GM12864 (cell line): ENCODE measurements around the gene CSGALNACT2.

Experiments
- DNase-seq: peaks from one replicate; pipeline ENCODE4 v3.0.0-alpha.2; 2011; ENCODE audit warnings: low read depth
- H3K4me3 ChIP-seq: 2 replicates; pipeline ENCODE4 v1.5.1; 2011; ENCODE audit warnings: mild to moderate bottlenecking, low read depth, low read length, control low read depth
- CTCF ChIP-seq: IDR thresholded peaks from 2 replicates; pipeline ENCODE4 v1.5.1; 2011; ENCODE audit warnings: low read depth, mild to moderate bottlenecking, moderate library complexity, low read length, control low read depth, inconsistent platforms; ENCODE audit errors: missing control alignments

The CSGALNACT2 gene

GRCh38 chr10:43194859-43195258 is 56.6 kb downstream of the CSGALNACT2 start:
- DNase-seq: no peak
- H3K4me3 ChIP-seq: no peak overlapping the region
- no peak for TF ChIP-seq CTCF

- TF ChIP-seq CTCF: no peak
- no peak overlapping the region for H3K4me3 ChIP-seq
- no peak for DNase-seq
Observed at GRCh38 chr10:43195557-43195956, 57.3 kb downstream of the CSGALNACT2 start.

- no peak overlapping the region for H3K4me3 ChIP-seq
- DNase-seq: no peak
- TF ChIP-seq CTCF: no peak
Observed at GRCh38 chr10:43196131-43196980, 58.1 kb downstream of the CSGALNACT2 start.

DNA sequence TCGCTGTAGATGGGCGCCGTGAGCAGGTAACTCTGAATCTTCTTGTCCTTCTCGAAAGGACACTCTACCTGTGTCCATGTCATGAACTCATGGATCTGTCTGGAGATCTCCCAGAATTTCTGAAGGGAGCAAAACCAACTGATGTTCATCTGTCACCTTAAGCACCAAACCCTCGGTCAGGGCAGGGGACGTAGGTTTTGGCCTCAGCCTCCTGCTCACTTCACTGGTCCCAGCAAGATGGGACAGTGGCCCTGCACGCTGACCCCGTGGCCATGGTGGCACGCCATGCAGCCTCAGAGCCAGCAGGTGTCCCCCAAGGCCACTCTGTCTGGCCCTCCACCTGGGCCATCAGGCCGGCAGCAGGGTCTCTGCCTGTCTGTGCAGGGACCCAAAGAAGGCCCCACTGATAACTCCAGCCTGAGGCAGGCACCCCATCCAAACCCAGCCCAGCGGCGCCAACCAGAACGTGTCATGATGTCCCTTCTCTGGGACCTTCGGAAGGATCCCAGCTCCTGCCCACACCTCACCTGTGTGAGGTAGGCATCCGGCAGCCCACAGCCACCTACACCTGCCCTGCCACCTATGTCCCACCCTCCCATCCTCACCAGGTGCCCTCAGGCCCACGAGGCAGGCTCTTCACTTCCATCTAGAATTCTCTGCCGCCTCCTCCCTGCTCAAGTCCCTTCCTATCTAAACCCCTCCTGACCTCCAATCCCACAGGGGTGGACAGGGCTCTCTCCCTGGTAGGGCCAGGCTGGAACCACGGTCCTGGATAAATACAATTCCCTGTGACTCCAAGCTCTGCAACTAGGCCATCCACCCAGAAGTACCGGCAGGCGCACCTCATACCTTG is 59.0 kb downstream of the CSGALNACT2 start:
- DNase-seq: no peak
- no peak overlapping the region for H3K4me3 ChIP-seq
- TF ChIP-seq CTCF: no peak

DNA sequence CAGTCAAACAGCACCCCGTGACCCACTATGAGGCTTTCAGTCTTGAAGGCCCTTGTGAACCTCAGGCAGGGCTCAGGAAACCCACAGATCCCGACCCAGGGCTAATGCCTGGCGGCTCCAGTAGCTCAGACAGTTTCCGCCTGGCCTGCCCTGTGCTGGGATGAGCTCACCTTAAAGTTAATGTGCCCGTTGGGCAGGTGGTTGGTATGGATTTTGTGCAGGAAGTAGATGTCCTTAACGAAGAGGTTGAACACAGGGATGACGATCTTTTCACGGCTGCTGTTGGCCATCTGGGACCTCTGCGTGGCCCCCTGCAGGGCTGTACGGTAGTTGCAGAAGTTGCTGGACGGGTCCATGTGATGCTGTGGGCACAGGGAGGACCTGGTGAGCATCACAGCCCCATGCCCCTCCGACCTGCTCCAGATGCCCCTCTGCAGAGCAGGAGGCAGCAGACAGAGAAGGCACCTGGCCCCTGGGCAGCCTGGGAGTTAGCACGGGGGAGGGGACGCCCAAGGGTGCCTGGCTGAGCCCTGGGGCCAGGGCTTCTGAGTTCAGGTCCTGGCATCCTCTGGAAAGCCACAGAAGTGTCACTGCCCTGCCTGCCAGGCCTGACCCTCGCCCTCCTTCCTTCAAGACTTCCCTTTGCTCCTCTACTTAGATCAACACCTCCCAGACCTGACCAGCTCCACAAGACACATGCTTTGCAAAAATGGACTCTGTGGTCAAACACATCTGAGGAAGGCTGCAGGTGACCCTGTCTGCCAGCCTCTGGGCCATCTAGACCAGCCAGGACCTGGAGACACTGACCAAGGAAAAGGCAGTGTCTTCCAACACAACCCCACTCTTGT is 59.8 kb downstream of the CSGALNACT2 start:
- no peak overlapping the region for H3K4me3 ChIP-seq
- DNase-seq: no peak
- TF ChIP-seq CTCF: peak; percentile 68

DNA sequence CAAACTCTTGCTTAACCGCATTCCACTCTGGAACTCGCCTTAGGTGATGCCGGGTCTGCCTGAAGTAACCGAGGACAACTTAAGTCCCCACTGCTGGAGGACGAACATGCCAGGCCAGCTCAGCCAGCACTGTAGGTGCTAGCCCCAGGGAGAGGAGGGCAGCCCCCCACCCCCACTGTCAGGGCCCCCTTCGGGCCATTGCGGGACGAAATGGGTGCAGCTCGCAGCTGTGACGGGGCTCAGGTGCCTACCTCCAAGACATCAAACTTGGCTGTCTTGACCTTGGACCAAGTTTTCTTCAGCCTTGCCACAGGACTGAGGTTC is 60.4 kb downstream of the CSGALNACT2 start:
- H3K4me3 ChIP-seq: no peak overlapping the region
- DNase-seq: no peak
- TF ChIP-seq CTCF: no peak
